ENCODE data around the gene TRPM8.
A peak's percentile ranks its signal among the peaks of the same experiment; 100 is the strongest.

Gene TRPM8

DNA sequence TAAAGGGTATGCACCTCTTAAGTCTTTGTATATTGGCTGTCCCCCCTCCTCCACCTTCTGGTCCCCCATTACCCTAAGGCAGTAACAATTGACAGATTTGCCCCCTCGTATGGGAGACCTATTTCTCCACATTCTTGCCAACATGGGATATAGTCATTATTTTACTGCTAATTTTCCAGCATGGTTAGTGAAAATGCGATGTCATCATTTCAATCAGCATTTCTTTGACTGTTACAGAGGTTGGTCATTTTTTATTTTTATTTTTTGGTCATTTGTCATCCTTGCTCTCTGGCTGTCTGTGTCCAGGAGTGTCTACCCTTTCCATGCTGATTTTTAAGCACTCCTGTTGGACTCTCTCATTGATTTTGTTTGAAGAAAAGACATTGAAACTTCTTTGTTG is 88.0 kb downstream of the TRPM8 start:
- DNase-seq = no peak

DNA sequence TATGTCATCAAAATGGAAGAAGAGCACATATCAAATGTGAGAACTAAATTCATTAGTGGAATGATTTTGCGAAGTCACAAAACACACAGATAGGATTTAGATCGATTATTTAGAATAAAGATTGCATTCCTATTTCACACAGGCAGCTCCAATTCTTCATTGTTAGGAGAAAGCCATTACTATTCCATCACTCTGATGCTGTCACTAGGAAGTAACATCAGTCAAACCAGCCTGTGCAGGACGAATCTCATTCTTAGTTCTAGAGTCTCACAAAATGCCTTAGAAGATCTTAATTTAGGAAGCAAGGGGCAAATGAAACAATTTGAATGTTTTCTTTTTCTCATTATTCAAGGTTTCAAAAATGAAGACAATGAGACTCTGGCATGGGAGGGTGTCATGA is 89.3 kb downstream of the TRPM8 start:
- no peak for DNase-seq

DNA sequence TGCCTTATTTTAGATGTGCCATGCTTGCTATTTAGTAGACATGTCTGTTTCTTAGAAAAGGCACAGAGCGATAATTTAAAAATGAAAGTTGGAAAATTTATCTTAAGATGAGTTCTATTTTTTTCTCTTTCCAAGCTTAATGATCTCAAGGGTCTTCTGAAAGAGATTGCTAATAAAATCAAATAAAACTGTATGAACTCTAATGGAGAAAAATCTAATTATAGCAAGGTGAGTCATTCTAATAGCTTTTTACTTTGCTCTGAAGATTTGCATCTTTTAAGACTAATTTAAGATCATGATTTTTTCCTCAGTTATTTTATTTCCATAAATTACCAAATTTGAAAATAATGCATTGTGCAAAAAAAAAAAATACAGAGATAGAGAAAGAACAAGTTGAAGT is 97.3 kb downstream of the TRPM8 start:
- DNase-seq = no peak

DNA sequence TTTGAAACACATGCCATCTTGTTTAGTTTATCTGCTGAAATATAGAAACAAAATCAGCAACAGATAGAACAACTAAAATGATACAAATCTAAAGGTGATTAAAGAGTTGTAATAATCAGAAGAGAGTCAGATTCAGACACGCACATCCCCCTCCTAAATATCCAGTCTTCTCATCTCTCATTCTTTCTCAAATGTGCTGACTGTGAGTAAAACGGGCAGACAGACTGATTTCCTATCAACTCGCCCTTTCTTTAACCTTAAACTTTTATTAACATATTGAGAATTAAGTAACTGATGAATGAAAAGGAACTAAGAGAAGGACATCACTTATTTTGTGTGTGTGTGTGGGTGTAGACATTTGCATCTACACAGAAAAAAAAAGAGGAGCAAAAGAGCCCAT is 98.7 kb downstream of the TRPM8 start:
- DNase-seq = no peak

DNA sequence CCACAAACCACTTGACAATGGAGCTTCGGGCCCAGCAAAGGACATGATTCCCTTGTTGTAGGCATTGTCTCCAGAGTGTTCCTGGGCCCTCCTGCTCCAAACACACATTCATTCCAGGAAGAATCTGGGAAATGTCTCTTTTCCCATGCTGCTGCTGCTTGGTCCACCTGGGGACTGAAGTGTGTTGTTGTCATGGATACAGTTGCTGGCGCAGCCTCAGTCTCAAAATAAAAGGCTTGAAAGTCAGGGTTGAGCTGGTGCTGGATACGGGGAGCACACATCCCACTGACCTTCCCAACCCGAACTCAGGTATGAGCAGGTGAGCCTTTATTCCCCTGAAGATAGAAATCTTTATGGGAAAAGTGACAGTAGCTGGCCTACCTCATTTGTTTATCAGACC is 102.7 kb downstream of the TRPM8 start:
- no peak for DNase-seq

DNA sequence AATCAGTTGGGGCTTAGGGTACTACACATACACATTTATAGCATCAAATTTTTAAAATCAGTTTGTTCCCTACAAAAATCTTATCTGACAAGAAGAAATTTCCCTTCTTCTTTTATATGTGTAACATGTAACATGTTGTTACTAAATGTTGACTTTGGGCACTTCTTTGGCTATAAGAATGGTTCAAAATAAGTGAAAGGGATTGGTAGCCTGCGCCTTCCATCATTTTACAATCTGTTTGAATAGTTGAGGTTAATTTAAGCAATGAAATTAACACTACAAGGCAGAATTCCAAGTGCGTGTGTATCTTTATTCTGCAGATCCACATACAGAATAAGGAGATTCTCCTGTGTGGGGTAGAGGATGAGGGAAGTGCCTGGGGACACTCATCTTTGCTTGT is 103.2 kb downstream of the TRPM8 start:
- no peak for DNase-seq

DNA sequence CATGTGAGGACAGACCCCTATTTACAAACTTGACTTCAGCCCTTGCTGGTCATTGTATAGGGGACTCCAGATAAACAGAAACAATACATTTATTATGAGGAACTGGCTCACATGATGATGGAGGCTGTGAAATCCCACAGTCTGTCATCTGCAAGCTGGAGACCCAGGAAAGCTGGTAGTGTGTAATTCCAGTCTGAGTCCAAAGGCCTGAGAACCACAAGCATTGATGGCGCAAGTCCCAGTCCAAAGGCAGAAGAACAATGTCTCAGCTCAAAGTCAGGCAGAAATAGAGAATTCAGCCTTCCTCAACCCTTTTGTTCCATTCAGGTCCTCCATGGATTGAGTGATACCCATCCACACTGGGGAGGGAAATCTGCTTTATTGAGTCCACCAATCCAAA is 105.3 kb downstream of the TRPM8 start:
- DNase-seq = no peak

DNA sequence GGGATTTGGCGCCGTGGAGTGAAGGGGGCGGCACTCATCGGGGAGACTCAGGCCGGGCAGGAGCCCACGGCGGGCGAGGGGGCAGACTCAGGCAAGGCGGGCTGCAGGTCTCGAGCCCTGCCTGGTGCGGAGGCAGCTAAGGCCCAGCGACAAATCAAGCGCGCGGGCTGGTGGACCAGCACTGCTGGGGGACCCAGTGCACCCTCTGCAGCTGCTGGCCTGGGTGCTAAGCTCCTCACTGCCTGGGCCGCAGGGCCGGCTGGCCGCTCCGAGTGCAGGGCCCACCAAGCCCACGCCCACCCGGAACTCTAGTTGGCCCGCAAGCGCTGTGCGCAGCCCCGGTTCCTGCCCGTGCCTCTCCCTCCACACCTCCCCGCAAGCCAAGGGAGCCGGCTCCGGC is 107.1 kb downstream of the TRPM8 start:
- DNase-seq = no peak

DNA sequence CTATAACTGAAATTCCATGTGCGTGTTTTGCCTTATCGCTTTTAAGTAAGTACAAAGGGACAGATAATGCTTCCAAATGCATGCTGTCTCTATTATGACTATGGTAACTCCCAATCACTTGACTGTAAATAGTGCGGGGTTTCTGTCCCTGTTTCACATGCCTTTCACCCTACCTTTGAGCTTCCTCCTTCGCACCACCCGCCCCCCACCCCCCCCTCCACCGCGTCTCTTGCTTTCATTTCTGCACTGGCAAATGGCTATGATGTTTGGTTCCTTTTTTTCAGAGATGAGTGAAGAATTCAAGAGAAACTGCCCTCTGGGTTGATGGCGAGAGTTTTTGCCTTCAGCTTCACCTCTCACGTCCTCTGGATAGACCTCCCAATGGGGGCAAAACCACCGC is 108.3 kb downstream of the TRPM8 start:
- no peak for DNase-seq

DNA sequence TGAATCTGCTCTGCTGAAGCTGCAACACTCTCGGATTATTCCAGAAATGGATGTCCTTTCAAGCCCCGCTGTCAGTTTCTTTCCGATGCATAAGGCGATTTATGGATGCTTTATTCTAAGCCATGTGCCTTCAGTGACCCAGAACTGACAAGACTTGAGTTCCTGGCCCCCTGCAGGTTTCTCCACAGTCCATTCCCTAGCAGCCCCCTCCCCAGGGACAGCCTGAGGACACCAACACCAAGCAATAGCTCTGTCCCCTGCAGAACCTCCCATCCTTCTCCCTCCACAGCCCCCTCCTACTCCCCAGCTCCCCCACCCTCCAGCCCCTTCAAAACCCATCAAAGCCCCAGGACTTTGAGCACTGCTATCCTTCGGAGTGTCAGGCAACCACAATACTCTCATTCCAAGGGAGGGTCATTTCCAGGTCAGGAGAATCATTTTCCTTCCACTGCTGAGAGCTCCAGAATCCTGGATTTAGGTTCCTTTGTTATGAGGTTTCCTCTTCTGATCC is 108.8 kb downstream of the TRPM8 start:
- no peak for DNase-seq

DNA sequence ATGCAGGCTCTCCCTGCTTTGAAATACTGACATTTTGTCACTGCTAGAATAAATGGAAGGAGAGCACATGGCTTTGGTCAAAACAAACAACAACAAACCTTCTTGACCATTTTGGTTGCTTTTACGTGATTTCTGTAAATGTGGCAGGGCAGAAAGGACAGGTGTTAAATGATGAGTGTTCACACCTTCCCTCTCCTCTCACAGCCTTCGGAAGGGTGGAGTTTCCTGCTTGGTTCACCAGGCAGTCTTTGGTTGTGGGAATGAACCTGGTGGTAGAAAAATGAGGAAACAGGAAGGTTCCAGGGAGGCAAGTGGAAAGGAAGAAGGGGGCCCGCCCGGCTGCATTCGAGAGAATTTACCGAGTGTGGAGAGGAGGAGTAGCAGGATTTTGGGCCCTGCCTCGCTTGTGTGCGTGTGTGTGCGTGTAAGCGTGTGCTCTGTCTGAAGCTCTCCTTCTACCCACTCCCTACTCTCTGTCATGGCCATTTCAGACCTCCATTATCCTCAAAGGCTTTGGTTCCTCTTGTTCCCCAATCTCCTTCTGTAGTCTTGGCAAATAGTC is 109.6 kb downstream of the TRPM8 start:
- no peak for DNase-seq

DNA sequence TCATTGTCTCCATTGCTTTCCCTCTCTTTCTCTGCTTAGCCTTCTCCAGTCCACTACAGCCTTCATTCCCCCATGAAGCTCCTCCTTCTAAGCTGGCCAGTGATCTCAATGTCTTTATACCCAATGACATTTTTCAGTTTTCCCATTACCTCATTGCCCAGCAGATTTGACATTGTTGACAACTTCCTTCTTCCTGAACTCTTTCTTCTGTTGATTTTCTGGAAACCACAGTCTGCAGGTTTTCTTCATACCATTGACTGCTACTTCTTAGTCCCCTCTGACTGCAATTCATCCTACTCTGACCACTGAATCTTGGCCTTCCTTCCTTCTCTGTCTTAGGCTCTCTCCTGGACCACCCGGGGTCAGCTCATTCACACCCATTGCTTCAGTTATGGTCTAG is 110.5 kb downstream of the TRPM8 start:
- no peak for DNase-seq

DNA sequence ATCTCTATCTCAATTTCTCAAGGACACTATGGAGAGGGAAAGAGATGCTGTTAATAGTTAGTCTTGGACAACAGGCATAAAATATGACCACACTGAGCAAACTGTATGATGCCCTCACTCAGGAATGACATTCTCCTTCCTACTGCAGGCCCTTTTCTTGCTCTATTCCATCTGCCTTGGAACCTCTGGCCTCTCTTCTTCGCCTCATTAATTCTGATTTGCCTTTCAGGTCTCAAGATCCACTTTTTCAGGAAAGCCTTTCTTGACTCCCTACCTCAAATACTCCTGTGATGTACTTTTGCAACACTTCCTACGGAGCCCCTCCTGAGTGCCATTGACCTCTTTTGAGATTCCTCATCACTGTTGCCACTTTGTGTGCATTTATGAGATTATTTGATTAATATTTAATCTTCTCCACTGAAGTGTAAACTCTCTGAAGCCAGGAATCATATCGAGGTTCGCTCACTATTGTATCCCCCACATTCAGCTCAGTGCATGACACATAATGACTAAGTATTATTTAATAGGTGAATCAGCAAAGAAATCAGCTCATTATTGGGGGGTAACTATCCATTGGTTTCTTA is 112.1 kb downstream of the TRPM8 start:
- DNase-seq = no peak

DNA sequence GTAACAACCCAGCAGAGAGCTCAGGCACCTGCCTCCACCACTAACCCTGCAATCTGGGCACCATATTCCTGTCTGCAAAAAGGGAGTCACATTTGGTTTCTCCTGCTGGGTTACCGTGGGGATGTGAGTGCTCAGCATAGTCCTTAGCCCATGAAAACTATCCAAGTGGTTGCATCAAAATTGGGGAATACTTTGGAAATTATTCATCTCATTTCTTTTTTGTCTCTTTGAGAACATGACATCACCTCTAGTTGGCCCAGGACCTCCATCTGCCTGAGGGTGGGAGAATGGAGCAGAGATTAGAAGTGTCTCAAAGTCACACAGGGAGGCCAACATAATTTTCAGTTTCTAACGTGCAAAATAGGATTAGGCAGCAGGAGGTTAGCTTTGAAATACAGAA is 114.0 kb downstream of the TRPM8 start:
- DNase-seq = no peak

DNA sequence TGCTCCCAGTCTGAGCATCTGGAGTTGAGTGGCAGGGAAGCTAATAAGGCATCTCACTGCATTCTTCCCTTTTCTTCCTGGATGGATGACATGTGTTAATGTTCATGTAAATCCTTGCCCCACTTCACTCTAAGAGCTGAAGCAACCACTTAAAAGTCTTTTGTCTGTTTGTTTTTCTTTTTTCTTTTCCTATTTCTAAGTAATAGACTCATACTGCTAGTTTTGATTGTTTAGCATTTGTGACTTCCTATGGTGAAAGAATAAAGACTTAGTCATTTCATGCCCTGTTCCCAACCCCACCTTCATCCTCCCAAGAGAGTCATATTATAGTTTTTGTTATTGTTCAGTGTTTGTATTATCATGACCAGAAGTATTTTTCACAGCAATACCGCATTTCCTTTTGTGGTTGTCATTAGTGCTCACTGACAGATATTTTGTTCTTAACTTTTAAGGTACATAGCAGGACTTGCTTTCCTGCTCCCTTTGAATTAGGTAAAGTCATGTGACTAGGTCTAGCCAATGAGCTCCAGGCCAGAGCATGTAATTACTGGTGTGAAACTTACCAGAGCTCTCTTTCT is 115.2 kb downstream of the TRPM8 start:
- peak; percentile 35 for DNase-seq

DNA sequence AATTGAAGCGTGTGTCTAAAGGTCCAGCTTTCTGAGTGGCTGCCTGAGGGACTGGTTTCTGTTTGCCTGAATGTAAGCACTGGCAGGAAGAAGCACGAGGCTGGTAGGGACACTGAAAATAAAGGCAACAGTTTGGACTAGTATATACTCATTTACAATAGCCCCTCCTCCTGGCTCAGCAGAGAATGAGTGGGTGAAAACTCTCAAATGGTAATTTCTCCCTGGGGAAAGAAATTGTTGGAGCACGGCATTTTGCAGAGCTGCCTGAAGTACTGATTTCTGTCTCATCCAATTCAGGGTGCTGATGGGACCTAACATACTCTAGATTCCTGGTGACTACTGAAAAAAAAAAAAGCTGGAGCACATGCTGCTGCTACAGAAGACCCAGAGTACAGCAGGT is 116.0 kb downstream of the TRPM8 start:
- no peak for DNase-seq

DNA sequence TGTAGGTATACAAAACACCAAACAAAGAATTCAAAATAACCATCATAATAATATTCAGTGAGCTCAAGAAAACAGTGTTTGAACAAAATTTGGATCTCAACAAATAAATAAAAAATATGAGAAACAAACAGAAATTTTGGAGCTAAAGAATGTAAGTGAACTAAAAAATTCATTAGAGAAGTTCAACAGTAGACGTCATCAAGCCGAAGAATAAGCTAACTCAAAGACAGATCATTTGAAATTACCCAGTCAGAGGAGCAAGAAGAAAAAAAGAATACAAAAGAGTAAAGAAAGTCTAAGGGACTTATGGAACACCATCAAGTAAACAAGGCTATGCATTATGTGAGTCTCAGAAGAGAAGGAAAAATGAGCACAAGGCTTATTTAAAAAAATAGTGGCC is 116.7 kb downstream of the TRPM8 start:
- no peak for DNase-seq

DNA sequence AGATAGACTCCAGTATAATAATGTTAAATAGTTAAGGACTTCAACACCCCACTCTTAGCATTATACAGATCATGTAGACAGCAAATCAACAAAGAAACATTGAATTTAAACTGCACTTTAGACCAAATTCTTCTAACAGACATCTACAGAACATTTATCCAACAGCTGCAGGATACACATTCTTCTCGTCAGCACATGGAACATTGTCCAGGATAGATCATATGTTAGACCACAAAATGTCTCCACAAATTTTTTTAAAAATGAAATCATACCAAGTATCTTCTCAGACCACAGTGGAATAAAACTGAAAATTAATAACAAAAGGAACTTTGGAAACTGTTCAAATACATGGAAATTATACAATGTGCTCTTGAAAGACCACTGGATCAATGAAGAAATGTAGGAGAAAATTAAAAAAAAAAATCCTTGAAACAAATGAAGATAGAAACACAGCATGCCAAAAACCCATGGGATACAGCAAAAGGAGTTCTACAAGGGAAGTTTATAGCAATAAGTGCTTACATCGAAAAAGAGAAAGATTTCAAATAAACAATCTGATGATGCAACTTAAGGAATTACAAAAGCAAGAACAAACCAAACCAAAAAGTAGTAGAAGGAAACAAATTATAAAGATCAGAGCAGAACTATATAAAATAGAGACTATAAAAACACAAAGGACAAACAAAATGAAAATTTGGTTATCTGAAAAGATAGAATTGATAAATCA is 121.1 kb downstream of the TRPM8 start:
- DNase-seq = no peak

DNA sequence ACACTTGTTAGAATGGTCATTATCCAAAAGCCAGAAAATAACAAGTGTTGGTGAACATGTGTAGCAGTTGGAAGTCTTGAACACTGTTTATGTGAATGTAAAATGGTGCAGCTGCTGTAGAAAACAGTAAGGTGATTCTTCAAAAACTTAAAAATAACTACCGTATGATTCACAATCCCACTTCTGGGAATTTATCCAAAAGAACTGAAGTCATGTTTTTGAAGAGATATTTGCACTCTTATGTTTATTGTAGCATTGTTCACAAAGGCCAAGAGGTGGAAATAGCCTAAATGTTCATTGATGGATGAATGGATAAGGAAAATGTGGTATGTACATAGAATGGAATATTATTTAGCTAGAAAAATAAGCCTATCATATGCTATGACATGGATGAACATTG is 127.0 kb downstream of the TRPM8 start:
- no peak for DNase-seq

DNA sequence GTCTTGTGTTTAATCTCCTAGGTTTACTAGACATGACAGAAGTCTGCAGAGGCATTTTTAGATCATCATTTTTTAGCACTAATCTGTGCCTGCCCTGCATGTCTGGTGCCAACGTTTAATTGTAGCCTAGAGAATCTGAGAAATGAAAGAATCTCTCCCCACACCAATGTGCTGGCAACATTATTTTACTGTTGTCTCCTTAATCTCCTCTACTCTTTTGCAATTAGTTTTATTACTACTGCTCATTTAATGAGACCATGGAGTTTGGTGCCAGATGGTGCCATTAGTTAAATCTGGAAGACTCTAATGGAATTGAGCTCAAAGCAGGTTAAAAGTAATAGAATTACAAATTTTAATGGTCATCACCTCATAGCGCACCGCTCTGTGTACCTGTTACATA is 129.3 kb downstream of the TRPM8 start:
- no peak for DNase-seq

DNA sequence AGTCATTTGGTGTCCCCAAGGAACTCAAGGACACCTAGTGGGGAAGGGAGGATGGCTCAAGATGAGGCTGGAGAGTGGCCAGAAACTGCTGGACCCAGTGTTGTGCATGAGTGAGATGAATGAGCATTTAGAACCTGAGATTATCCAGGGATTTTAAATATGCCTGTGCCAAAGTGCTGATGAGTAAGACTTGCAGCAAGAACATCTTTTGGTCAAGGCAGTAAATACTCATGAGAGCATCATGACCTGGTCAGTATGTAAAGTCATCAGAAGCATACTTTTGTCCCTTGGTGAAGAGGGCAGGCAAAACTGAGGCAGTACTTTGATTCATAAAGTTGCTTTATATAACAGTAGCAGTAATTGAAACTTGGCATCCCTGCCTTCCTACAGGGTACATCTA is 130.2 kb downstream of the TRPM8 start:
- DNase-seq = no peak

DNA sequence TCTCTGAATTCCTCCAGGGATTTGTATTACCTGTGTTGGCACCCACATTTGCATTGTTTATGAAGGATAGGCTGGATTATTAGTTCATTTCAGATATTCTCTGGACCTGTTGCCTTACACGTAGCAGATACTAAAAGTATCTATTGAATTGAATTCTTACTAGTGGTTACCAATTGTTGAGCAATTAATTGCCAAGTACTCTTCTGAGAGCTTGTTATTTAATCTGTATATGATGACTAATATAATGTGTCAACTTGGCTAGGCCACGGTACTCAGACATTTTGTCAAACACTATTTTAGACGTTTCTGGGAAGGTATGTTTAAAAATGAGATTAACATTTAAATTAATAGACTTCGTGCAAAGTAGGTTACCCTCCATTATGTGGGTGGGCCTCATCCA is 130.9 kb downstream of the TRPM8 start:
- DNase-seq = no peak

DNA sequence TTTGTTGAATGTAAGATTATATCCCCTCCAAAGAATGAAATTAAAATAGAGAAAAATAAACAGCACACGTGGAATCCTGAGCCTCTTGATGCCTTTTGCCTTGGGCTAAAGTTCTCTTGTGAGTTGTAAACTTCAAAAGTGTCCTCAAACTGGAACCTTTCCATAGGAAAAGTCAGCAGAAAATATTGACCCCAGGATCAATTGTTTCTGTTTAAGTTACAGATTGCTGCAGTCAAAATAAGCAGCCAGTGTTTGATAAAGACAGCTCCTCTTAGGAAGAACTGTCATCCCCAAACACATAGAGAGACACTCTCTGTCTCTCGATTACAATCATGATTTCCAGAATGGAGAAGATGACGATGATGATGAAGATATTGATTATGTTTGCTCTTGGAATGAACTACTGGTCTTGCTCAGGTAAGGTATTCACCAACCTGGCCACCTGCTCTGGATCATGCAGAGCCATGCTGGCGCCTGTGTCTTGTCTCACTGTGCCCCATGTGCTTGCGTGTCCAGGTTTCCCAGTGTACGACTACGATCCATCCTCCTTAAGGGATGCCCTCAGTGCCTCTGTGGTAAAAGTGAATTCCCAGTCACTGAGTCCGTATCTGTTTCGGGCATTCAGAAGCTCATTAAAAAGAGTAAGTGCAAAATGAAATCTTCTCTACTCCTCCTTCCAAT is 133.4 kb downstream of the TRPM8 start, which contains the start of gene SPP2:
Gene SPP2 (plus strand): TSS at position 248 of the 681 bp plus-strand sequence. CDS start 85 bp downstream, at position 333.
- DNase-seq = no peak

Measured in effector CD4-positive, alpha-beta T cell (primary cell).